CD4-positive, alpha-beta memory T cell (primary cell): ENCODE results near the gene SLC35A3. TPM values are rescaled to one million over a fixed set of nuclear protein-coding genes. Genes with fewer than 3 reads are reported as not detected.
A peak's percentile ranks its signal among the peaks of the same experiment; 100 is the strongest.

Experiments
- CTCF ChIA-PET: fragments of 350-600 bp; sonication (Branson Sonifier 250); formaldehyde crosslinking; loops from one replicate; lab custom pipeline; 2021; ENCODE audit warnings: inconsistent platforms; ENCODE audit not compliant: partially characterized antibody; lab: Charles Lee
- POLR2A ChIA-PET: fragments of 350-600 bp; sonication (Branson Sonifier 250); formaldehyde crosslinking; loops from one replicate; lab custom pipeline; 2021; ENCODE audit not compliant: partially characterized antibody; lab: Charles Lee
- DNase-seq, 5 donors: peaks; one replicate each; pipeline versions ENCODE4 v3.0.0 to v3.0.0-alpha.2; 2020 to 2022; ENCODE audit warnings: mixed read lengths in 1 of 5
- H3K27ac ChIP-seq: one replicate; pipeline ENCODE4 v1.7.0; 2013; ENCODE audit warnings: low read depth, low read length
- H3K27me3 ChIP-seq: 2 replicates; pipeline ENCODE4 v1.7.0; 2013; ENCODE audit warnings: mild to moderate bottlenecking, low read length, moderate library complexity; ENCODE audit not compliant: insufficient read depth
- H3K36me3 ChIP-seq: 2 replicates; pipeline ENCODE4 v1.7.0; 2013; ENCODE audit warnings: mild to moderate bottlenecking, low read length, moderate library complexity; ENCODE audit not compliant: insufficient read depth
- H3K4me1 ChIP-seq: 2 replicates; pipeline ENCODE4 v1.7.0; 2013; ENCODE audit warnings: mild to moderate bottlenecking, low read length, moderate library complexity; ENCODE audit not compliant: insufficient read depth
- H3K4me3 ChIP-seq, 2 donors: one replicate each; pipeline ENCODE4 v1.7.0; 2013; ENCODE audit warnings: low read length in 2 of 2, mild to moderate bottlenecking in 1 of 2
- H3K9me3 ChIP-seq, 2 donors: one replicate each; pipeline ENCODE4 v1.7.0; 2013; ENCODE audit warnings: low read length in 2 of 2, control low read depth in 1 of 2; ENCODE audit not compliant: control insufficient read depth in 1 of 2
- H3K27ac Mint-ChIP-seq, 7 donors: one replicate each; pipeline ENCODE4 v1.8.0; 2020 to 2021; ENCODE audit warnings: mixed read lengths in 7 of 7, mild to moderate bottlenecking in 6 of 7, inconsistent platforms in 3 of 7, moderate library complexity in 3 of 7
- H3K27me3 Mint-ChIP-seq, 2 donors: one replicate each; pipeline ENCODE4 v1.8.0; 2020 to 2021; ENCODE audit warnings: mixed read lengths in 2 of 2
- H3K36me3 Mint-ChIP-seq, 2 donors: one replicate each; pipeline ENCODE4 v1.8.0; 2020 to 2021; ENCODE audit warnings: mixed read lengths in 2 of 2, inconsistent platforms in 1 of 2, mild to moderate bottlenecking in 1 of 2
- H3K4me1 Mint-ChIP-seq, 4 donors: one replicate each; pipeline ENCODE4 v1.8.0; 2020 to 2021; ENCODE audit warnings: mixed read lengths in 4 of 4, mild to moderate bottlenecking in 1 of 4
- H3K4me3 Mint-ChIP-seq, 8 donors: one replicate each; pipeline ENCODE4 v1.8.0; 2020 to 2021; ENCODE audit warnings: mixed read lengths in 8 of 8, mild to moderate bottlenecking in 7 of 8, moderate library complexity in 6 of 8, inconsistent platforms in 3 of 8
- H3K9me3 Mint-ChIP-seq, 8 donors: one replicate each; pipeline ENCODE4 v1.8.0; 2020 to 2021; ENCODE audit warnings: mixed read lengths in 8 of 8, mild to moderate bottlenecking in 5 of 8, inconsistent platforms in 3 of 8, moderate library complexity in 1 of 8
- intact Hi-C: fragments of 100-400 bp; cut with micrococcal nuclease; formaldehyde crosslinking; loops from one replicate; pipeline ENCODE4 v1.15.1; 2023
- polyA plus RNA-seq, 2 donors: library from polyadenylated mRNA; unstranded; fragments of 300-500 nt; fragmentation: Illumina TruSeq; gene quantifications; one replicate each; pipeline ENCODE4 v1.2.3, GENCODE V29; 2021
- total RNA-seq, 2 experiments: library from RNA; stranded (reverse); gene quantifications; one replicate each; pipeline ENCODE4 v1.2.3, GENCODE V29; 2021

SLC35A3 gene
- total and polyA plus RNA-seq, 4 experiments from 2014 or later, result 9.0 to 31.5 (median 18.5) TPM

GRCh38 chr1:99963041-99963795, 6.6 kb upstream of the SLC35A3 start:
- intact Hi-C loops, result no loop called here
- CTCF ChIA-PET, result no interaction called here
- H3K36me3 ChIP-seq, result no peaks in the 10 kb centered on the region

GRCh38 chr1:99964806-99965205, 5.0 kb upstream of the SLC35A3 start:
- Mint-ChIP-seq H3K9me3 (no peaks in the 10 kb centered on the region), H3K27ac (no peak overlapping the region), H3K36me3 (peaks cover 0 to 2% of the 10 kb centered on the region in 2 donors), H3K4me3 (no peak overlapping the region), H3K4me1 (peaks cover 4 to 18% (median 10%) of the 10 kb centered on the region in 4 donors), H3K27me3 (no peaks in the 10 kb centered on the region)
- DNase-seq, result no peak
- Histone ChIP-seq H3K4me3 (no peak overlapping the region), H3K36me3 (no peaks in the 10 kb centered on the region), H3K27ac (no peak overlapping the region), H3K9me3 (no peaks in the 10 kb centered on the region), H3K4me1 (peaks cover 9% of the 10 kb centered on the region), H3K27me3 (no peaks in the 10 kb centered on the region)
- ChIA-PET POLR2A (interaction anchor here (1.7 kb wide), 1 partner anchor 73 kb away, joined by 3 read pairs; a partner anchor contains a TSS), CTCF (interaction anchor here (0.9 kb wide), 1 partner anchor 169 kb away, joined by 3 read pairs; the partner anchor contains the start of gene TRMT13)
- intact Hi-C loops, result no loop called here

More at GRCh38 chr1:99963041-99963795, 6.6 kb upstream of the SLC35A3 start:
- H3K4me1 ChIP-seq, result no peaks in the 10 kb centered on the region
- Mint-ChIP-seq H3K4me1 (peaks cover 0 to 3% (median 2%) of the 10 kb centered on the region in 4 donors), H3K27ac (no peak overlapping the region), H3K9me3 (no peaks in the 10 kb centered on the region), H3K27me3 (no peaks in the 10 kb centered on the region), H3K36me3 (peaks cover 0 to under 1% of the 10 kb centered on the region in 2 donors), H3K4me3 (no peak overlapping the region)
- H3K9me3 ChIP-seq, result no peaks in the 10 kb centered on the region
- POLR2A ChIA-PET, result no interaction called here
- DNase-seq, result no peak
- H3K27me3 ChIP-seq, result no peaks in the 10 kb centered on the region
- H3K4me3 ChIP-seq, result no peak overlapping the region
- H3K27ac ChIP-seq, result no peak overlapping the region

GRCh38 chr1:99965646-99966375, 4.0 kb upstream of the SLC35A3 start:
- H3K4me1 Mint-ChIP-seq, result peaks cover 11 to 27% (median 17%) of the 10 kb centered on the region in 4 donors
- H3K27me3 Mint-ChIP-seq, result no peaks in the 10 kb centered on the region
- intact Hi-C loops, result no loop called here
- no peaks in the 10 kb centered on the region for H3K27me3 ChIP-seq
- H3K4me3 ChIP-seq, result no peak overlapping the region
- CTCF ChIA-PET, result no interaction called here
- H3K9me3 ChIP-seq, result no peaks in the 10 kb centered on the region
- H3K27ac ChIP-seq, result no peak overlapping the region
- no peaks in the 10 kb centered on the region for H3K36me3 ChIP-seq
- H3K36me3 Mint-ChIP-seq, result peaks cover 0 to 9% of the 10 kb centered on the region in 2 donors
- no peak for DNase-seq
- POLR2A ChIA-PET, result interaction anchor here (1.7 kb wide), 1 partner anchor 72 kb away, joined by 3 read pairs; a partner anchor contains a TSS
- peaks cover 14% of the 10 kb centered on the region for H3K4me1 ChIP-seq
- no peak overlapping the region for H3K27ac Mint-ChIP-seq
- no peaks in the 10 kb centered on the region for H3K9me3 Mint-ChIP-seq
- no peak overlapping the region for H3K4me3 Mint-ChIP-seq

- Mint-ChIP-seq H3K4me3 (peak overlapping the region; percentile 23 to 77 (median 45)), H3K9me3 (no peaks in the 10 kb centered on the region), H3K4me1 (peaks cover 16 to 47% (median 30%) of the 10 kb centered on the region in 4 donors), H3K27me3 (no peaks in the 10 kb centered on the region), H3K27ac (peak overlapping the region in 2 of 7 donors; percentile 42 to 91), H3K36me3 (peaks cover 0 to 11% of the 10 kb centered on the region in 2 donors)
- CTCF ChIA-PET, result no interaction called here
- DNase-seq, result no peak
- no peaks in the 10 kb centered on the region for H3K36me3 ChIP-seq
- H3K27ac ChIP-seq, result no peak overlapping the region
- no peaks in the 10 kb centered on the region for H3K27me3 ChIP-seq
- no peaks in the 10 kb centered on the region for H3K9me3 ChIP-seq
- POLR2A ChIA-PET, result no interaction called here
- H3K4me3 ChIP-seq, result no peak overlapping the region
- peaks cover 34% of the 10 kb centered on the region for H3K4me1 ChIP-seq
- intact Hi-C loops, result no loop called here
Measured at GRCh38 chr1:99968214-99968613, 1.6 kb upstream of the SLC35A3 start.

GRCh38 chr1:99969260-99969728, 502 bp upstream of the SLC35A3 start:
- peaks cover 16 to 47% (median 32%) of the 10 kb centered on the region in 4 donors for H3K4me1 Mint-ChIP-seq
- peak overlapping the region; percentile 87 to 95 (median 91) for H3K27ac Mint-ChIP-seq
- Histone ChIP-seq H3K27ac (peak overlapping the region; percentile 75), H3K4me3 (peak overlapping the region; percentile 31 to 74), H3K9me3 (no peaks in the 10 kb centered on the region), H3K27me3 (no peaks in the 10 kb centered on the region), H3K36me3 (no peaks in the 10 kb centered on the region), H3K4me1 (peaks cover 34% of the 10 kb centered on the region)
- ChIA-PET CTCF (interaction anchor here (0.9 to 1.5 kb wide), 3 partner anchors 9 to 297 kb away, joined by 3 to 8 read pairs (median 5); partner anchors contain the start of gene RTCA), POLR2A (interaction anchor here (0.9 to 2.2 kb wide), 10 partner anchors 22 to 925 kb away, joined by 3 to 41 read pairs (median 4); partner anchors contain the start of genes AGL, DBT, EXTL2 and SASS6)
- intact Hi-C loops, result no loop called here
- peaks cover 0 to 11% of the 10 kb centered on the region in 2 donors for H3K36me3 Mint-ChIP-seq
- no peaks in the 10 kb centered on the region for H3K27me3 Mint-ChIP-seq
- no peaks in the 10 kb centered on the region for H3K9me3 Mint-ChIP-seq
- H3K4me3 Mint-ChIP-seq, result peak overlapping the region; percentile 67 to 100 (median 97)
- no peak for DNase-seq

- Histone ChIP-seq H3K4me1 (peaks cover 34% of the 10 kb centered on the region), H3K27ac (peak overlapping the region; percentile 75), H3K9me3 (no peaks in the 10 kb centered on the region), H3K36me3 (no peaks in the 10 kb centered on the region), H3K27me3 (no peaks in the 10 kb centered on the region), H3K4me3 (peak overlapping the region; percentile 31 to 74)
- Mint-ChIP-seq H3K4me1 (peaks cover 20 to 47% (median 37%) of the 10 kb centered on the region in 4 donors), H3K27me3 (no peaks in the 10 kb centered on the region), H3K9me3 (no peaks in the 10 kb centered on the region), H3K36me3 (peaks cover 7 to 19% of the 10 kb centered on the region in 2 donors), H3K4me3 (peak overlapping the region; percentile 99 to 100 (median 100)), H3K27ac (peak overlapping the region; percentile 91 to 100 (median 98))
- intact Hi-C loops, result loop anchor here (1.0 to 2.0 kb wide), 3 partner anchors 68 to 163 kb away; partner anchors contain the start of genes AGL and TRMT13
- DNase-seq, result no peak
- ChIA-PET CTCF (interaction anchor here (1.2 to 1.5 kb wide), 2 partner anchors 67 to 296 kb away, joined by 5 to 8 read pairs; partner anchors contain the start of gene RTCA), POLR2A (interaction anchor here (0.9 to 2.2 kb wide), 11 partner anchors 20 to 925 kb away, joined by 3 to 41 read pairs (median 4); partner anchors contain the start of genes AGL, DBT, SASS6 and SLC30A7)
Measured at GRCh38 chr1:99970713-99971255, 988 bp downstream of the SLC35A3 start.
